ENCODE measurements around the gene ADAMTS12. TPM values are rescaled to one million over a fixed set of nuclear protein-coding genes. Genes with fewer than 3 reads are reported as not detected.

Gene ADAMTS12
- total RNA-seq, 3 donors from 2014 or later (not counting 1 experiment from before 2014, with no cell fraction given), result not detected

DNA sequence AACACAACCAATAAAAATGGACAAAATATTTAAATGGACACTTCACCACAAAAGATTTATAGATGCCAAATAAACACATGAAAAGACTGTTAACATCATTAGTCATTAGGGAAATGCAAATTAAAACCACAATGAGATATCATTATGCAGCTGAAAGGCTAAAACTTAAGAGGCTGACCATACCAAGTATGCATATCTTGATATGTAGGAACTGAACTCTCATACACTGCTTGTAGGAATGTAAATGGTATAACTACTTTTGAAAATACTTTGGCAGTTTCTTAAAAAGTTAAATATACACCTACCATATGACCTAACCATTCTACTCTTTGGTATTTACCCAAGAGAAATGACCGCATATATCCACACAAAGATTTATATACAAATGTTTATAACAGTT lies 13.6 kb upstream of the ADAMTS12 start:
- H3K9me3 ChIP-seq (ENCODE audit: control insufficient read depth, insufficient read depth, low read length), result peaks cover 9% of the 10 kb centered on the region
- TF ChIP-seq, protein P1, sequence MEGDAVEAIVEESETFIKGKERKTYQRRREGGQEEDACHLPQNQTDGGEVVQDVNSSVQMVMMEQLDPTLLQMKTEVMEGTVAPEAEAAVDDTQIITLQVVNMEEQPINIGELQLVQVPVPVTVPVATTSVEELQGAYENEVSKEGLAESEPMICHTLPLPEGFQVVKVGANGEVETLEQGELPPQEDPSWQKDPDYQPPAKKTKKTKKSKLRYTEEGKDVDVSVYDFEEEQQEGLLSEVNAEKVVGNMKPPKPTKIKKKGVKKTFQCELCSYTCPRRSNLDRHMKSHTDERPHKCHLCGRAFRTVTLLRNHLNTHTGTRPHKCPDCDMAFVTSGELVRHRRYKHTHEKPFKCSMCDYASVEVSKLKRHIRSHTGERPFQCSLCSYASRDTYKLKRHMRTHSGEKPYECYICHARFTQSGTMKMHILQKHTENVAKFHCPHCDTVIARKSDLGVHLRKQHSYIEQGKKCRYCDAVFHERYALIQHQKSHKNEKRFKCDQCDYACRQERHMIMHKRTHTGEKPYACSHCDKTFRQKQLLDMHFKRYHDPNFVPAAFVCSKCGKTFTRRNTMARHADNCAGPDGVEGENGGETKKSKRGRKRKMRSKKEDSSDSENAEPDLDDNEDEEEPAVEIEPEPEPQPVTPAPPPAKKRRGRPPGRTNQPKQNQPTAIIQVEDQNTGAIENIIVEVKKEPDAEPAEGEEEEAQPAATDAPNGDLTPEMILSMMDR (IDR thresholded peaks at IDR 0.05), result no peak
- H3K36me3 Mint-ChIP-seq, result peaks cover 13% of the 10 kb centered on the region
- no peak overlapping the region for H3K4me3 ChIP-seq (ENCODE audit: low read length)
- intact Hi-C loops (cut with micrococcal nuclease), result no loop called here
- H3K27me3 Mint-ChIP-seq (ENCODE audit: low read depth in 2 of 2), result no peaks in the 10 kb centered on the region
- peaks cover 9 to 13% of the 10 kb centered on the region in 2 donors for H3K9me3 Mint-ChIP-seq
- H3K4me1 ChIP-seq (ENCODE audit: control insufficient read depth, insufficient read depth, low read length), result no peaks in the 10 kb centered on the region
- no CpG with 5 or more reads among the region's 1 CpG for WGBS (ENCODE audit: insufficient coverage)
- DNase-seq (no peak), ATAC-seq (no peak)
- H3K4me3 Mint-ChIP-seq, result no peak overlapping the region
- H3K27me3 ChIP-seq (ENCODE audit: control insufficient read depth, insufficient read depth, low read length), result no peaks in the 10 kb centered on the region
- H3K36me3 ChIP-seq (ENCODE audit: control insufficient read depth, insufficient read depth, low read length), result no peaks in the 10 kb centered on the region
- no peaks in the 10 kb centered on the region for H3K4me1 Mint-ChIP-seq
- no peak overlapping the region for H3K27ac ChIP-seq (ENCODE audit: low read length)
- no peak overlapping the region for H3K27ac Mint-ChIP-seq

DNA sequence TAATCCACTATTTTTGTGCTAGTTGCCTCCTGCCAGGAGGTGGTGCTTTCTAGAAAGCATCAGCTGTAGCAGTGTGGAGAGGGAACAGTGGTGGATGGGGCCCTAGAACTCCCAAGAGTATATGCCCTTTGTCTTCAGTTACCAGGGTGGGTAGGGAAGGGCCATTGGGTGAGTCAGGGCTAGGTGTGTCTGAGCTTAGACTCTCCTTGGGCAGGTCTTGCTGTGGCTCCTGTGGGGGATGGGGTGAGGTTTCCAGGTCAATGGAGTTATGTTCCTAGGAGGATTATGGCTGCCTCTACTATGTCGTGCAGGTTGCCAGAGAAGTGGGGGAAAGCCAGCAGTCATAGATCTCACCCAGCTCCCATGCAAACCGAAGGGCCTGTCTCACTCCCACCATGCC lies 11.3 kb upstream of the ADAMTS12 start:
- Histone ChIP-seq H3K4me1 (ENCODE audit: control insufficient read depth, insufficient read depth, low read length) (no peaks in the 10 kb centered on the region), H3K9me3 (ENCODE audit: control insufficient read depth, insufficient read depth, low read length) (peaks cover 9% of the 10 kb centered on the region), H3K36me3 (ENCODE audit: control insufficient read depth, insufficient read depth, low read length) (no peaks in the 10 kb centered on the region), H3K27me3 (ENCODE audit: control insufficient read depth, insufficient read depth, low read length) (no peaks in the 10 kb centered on the region), H3K27ac (ENCODE audit: low read length) (no peak overlapping the region), H3K4me3 (ENCODE audit: low read length) (no peak overlapping the region)
- Mint-ChIP-seq H3K4me3 (no peak overlapping the region), H3K4me1 (no peaks in the 10 kb centered on the region), H3K27ac (no peak overlapping the region), H3K27me3 (ENCODE audit: low read depth in 2 of 2) (no peaks in the 10 kb centered on the region), H3K9me3 (peaks cover 4 to 12% of the 10 kb centered on the region in 2 donors), H3K36me3 (peaks cover 13% of the 10 kb centered on the region)
- ATAC-seq (no peak), DNase-seq (no peak)
- TF ChIP-seq, protein P1 (IDR thresholded peaks at IDR 0.05), result no peak
- intact Hi-C loops (cut with micrococcal nuclease), result no loop called here
- WGBS (ENCODE audit: insufficient coverage), result 100% methylated on average over 2 of the region's 2 CpGs

DNA sequence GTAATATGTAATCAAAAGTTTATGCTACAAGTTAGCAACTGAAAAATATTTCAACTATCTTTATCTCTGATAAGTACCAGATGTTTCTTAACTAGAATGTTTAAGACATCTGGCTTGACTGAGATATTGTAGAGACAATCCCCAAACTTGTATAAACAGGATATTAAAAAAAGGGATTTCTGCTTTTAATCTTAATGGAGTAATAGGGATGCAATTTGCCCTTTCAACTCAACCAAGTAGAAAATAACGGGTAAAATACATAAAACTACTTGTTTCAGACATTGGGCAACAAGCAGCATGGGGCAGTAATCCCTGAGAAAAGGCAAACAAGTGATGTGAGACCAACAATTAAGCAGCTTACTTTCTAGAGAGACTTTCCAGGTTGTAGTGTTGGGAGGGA lies 9.4 kb upstream of the ADAMTS12 start:
- H3K36me3 Mint-ChIP-seq, result peaks cover 5% of the 10 kb centered on the region
- H3K4me1 Mint-ChIP-seq, result no peaks in the 10 kb centered on the region
- Histone ChIP-seq H3K36me3 (ENCODE audit: control insufficient read depth, insufficient read depth, low read length) (no peaks in the 10 kb centered on the region), H3K4me1 (ENCODE audit: control insufficient read depth, insufficient read depth, low read length) (no peaks in the 10 kb centered on the region), H3K27me3 (ENCODE audit: control insufficient read depth, insufficient read depth, low read length) (peaks cover 2% of the 10 kb centered on the region), H3K27ac (ENCODE audit: low read length) (no peak overlapping the region), H3K9me3 (ENCODE audit: control insufficient read depth, insufficient read depth, low read length) (peaks cover 3% of the 10 kb centered on the region), H3K4me3 (ENCODE audit: low read length) (no peak overlapping the region)
- H3K9me3 Mint-ChIP-seq, result peaks cover 0 to 11% of the 10 kb centered on the region in 2 donors
- H3K4me3 Mint-ChIP-seq, result no peak overlapping the region
- intact Hi-C loops (cut with micrococcal nuclease), result no loop called here
- ATAC-seq (no peak), DNase-seq (no peak)
- TF ChIP-seq, protein P1 (IDR thresholded peaks at IDR 0.05), result no peak
- peaks cover 8 to 12% of the 10 kb centered on the region in 2 donors for H3K27me3 Mint-ChIP-seq (ENCODE audit: low read depth in 2 of 2)
- H3K27ac Mint-ChIP-seq, result no peak overlapping the region
- WGBS (ENCODE audit: insufficient coverage), result no CpG with 5 or more reads among the region's 1 CpG

DNA sequence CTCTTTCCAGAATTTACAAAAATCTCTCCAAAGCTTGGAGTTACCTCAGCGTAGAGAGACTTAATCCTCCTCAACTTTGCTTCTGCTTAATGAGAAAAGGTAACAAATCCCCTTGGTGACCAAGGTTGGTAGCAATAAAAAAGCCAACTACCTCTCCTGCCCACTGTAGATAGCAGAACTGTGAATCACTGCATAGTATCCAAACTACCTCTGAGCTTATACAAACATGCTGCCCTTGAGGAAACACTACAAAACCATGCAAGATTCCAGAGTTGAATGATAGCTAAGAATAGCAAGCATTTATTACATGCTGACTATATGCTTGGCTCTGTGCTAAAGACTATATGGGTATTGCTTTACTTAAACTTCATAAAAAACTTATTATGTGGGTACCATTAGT lies 2.8 kb upstream of the ADAMTS12 start:
- Mint-ChIP-seq H3K4me3 (no peak overlapping the region), H3K27me3 (ENCODE audit: low read depth in 2 of 2) (peaks cover 35 to 60% of the 10 kb centered on the region in 2 donors), H3K9me3 (peaks cover 0 to 7% of the 10 kb centered on the region in 2 donors), H3K27ac (no peak overlapping the region), H3K36me3 (no peaks in the 10 kb centered on the region), H3K4me1 (no peaks in the 10 kb centered on the region)
- no peak for ATAC-seq
- H3K4me3 ChIP-seq (ENCODE audit: low read length), result no peak overlapping the region
- H3K27me3 ChIP-seq (ENCODE audit: control insufficient read depth, insufficient read depth, low read length), result peaks cover 26% of the 10 kb centered on the region
- H3K9me3 ChIP-seq (ENCODE audit: control insufficient read depth, insufficient read depth, low read length), result no peaks in the 10 kb centered on the region
- no peak overlapping the region for H3K27ac ChIP-seq (ENCODE audit: low read length)
- intact Hi-C loops (cut with micrococcal nuclease), result no loop called here
- WGBS (ENCODE audit: insufficient coverage), result 65% methylated on average over 1 of the region's 1 CpG
- DNase-seq, result no peak
- H3K36me3 ChIP-seq (ENCODE audit: control insufficient read depth, insufficient read depth, low read length), result no peaks in the 10 kb centered on the region
- TF ChIP-seq, protein P1 (IDR thresholded peaks at IDR 0.05), result no peak
- peaks cover 3% of the 10 kb centered on the region for H3K4me1 ChIP-seq (ENCODE audit: control insufficient read depth, insufficient read depth, low read length)
